Neuronal stem cell (in vitro differentiated cells): ENCODE measurements around the gene FAF2.
A peak's percentile ranks its signal among the peaks of the same experiment; 100 is the strongest.

Experiments used
- DNase-seq: peaks from one replicate; pipeline ENCODE4 v3.0.0-alpha.2; 2013; ENCODE audit warnings: low spot score
- H2AFZ ChIP-seq: one replicate; pipeline ENCODE4 v1.6.1; 2013; ENCODE audit warnings: mild to moderate bottlenecking, low read length, inconsistent platforms
- H2AK5ac ChIP-seq: 2 replicates; pipeline ENCODE4 v1.6.1; 2013; ENCODE audit warnings: low read depth, mild to moderate bottlenecking, inconsistent platforms, low read length, moderate library complexity, mixed read lengths
- H2BK120ac ChIP-seq: 2 replicates; pipeline ENCODE4 v1.6.1; 2013; ENCODE audit warnings: low read depth, mild to moderate bottlenecking, inconsistent platforms, low read length, moderate library complexity, mixed read lengths
- H2BK12ac ChIP-seq: one replicate; pipeline ENCODE4 v1.6.1; 2013; ENCODE audit warnings: low read length, inconsistent platforms
- H2BK15ac ChIP-seq: 2 replicates; pipeline ENCODE4 v1.6.1; 2013; ENCODE audit warnings: mild to moderate bottlenecking, low read length, inconsistent platforms, mixed read lengths
- H2BK5ac ChIP-seq: one replicate; pipeline ENCODE4 v1.6.1; 2013; ENCODE audit warnings: inconsistent platforms, mild to moderate bottlenecking, low read length, moderate library complexity
- H3K14ac ChIP-seq: one replicate; pipeline ENCODE4 v1.6.1; 2013; ENCODE audit warnings: low read length, inconsistent platforms
- H3K18ac ChIP-seq: 2 replicates; pipeline ENCODE4 v1.6.1; 2013; ENCODE audit warnings: low read length, inconsistent platforms
- H3K23ac ChIP-seq: 2 replicates; pipeline ENCODE4 v1.6.1; 2013; ENCODE audit warnings: low read depth, mild to moderate bottlenecking, mixed read lengths, low read length, inconsistent platforms; ENCODE audit not compliant: poor library complexity
- H3K27ac ChIP-seq: replicated peaks from 3 replicates; pipeline ENCODE4 v1.5.1; 2013; ENCODE audit warnings: low read length, inconsistent platforms
- H3K27me3 ChIP-seq, 3 experiments: 2 replicates each; pipeline ENCODE4 v1.6.1; 2013; ENCODE audit warnings: low read length in 3 of 3, mild to moderate bottlenecking in 2 of 3, inconsistent platforms in 1 of 3, low read depth in 1 of 3, mixed read lengths in 1 of 3, moderate library complexity in 1 of 3; ENCODE audit not compliant: control insufficient read depth in 3 of 3, insufficient read depth in 3 of 3
- H3K36me3 ChIP-seq, 2 donors: replicated peaks in 1 of 2; 2 replicates each; pipeline ENCODE4 v1.6.1; 2013; ENCODE audit warnings: low read length in 2 of 2; ENCODE audit not compliant: control insufficient read depth in 2 of 2, insufficient read depth in 2 of 2
- H3K4ac ChIP-seq: 2 replicates; pipeline ENCODE4 v1.6.1; 2013; ENCODE audit warnings: inconsistent platforms, mild to moderate bottlenecking, low read length, moderate library complexity
- H3K4me1 ChIP-seq, 2 donors: 1 replicate in 1 of 2; 2 replicates in 1 of 2; pipeline ENCODE4 v1.6.1; 2013; ENCODE audit warnings: low read length in 2 of 2, low read depth in 1 of 2; ENCODE audit not compliant: control insufficient read depth in 2 of 2, insufficient read depth in 1 of 2
- H3K4me2 ChIP-seq: one replicate; pipeline ENCODE4 v1.6.1; 2013; ENCODE audit warnings: mild to moderate bottlenecking, low read length, inconsistent platforms; ENCODE audit not compliant: insufficient read depth, poor library complexity, severe bottlenecking
- H3K4me3 ChIP-seq, 2 donors: 2 replicates each; pipeline ENCODE4 v1.5.1; 2013; ENCODE audit warnings: low read length in 2 of 2, mild to moderate bottlenecking in 2 of 2, inconsistent platforms in 1 of 2, moderate library complexity in 1 of 2
- H3K79me1 ChIP-seq: one replicate; pipeline ENCODE4 v1.6.1; 2013; ENCODE audit warnings: low read depth, mild to moderate bottlenecking, inconsistent platforms, low read length, moderate library complexity
- H3K9ac ChIP-seq: one replicate; pipeline ENCODE4 v1.6.1; 2013; ENCODE audit warnings: mild to moderate bottlenecking, low read depth, low read length, inconsistent platforms; ENCODE audit not compliant: poor library complexity
- H3K9me3 ChIP-seq, 2 donors: replicated peaks in 1 of 2; 2 replicates each; pipeline versions ENCODE3 to v1.6.1; 2013; ENCODE audit warnings: low read length in 2 of 2, mild to moderate bottlenecking in 2 of 2, inconsistent platforms in 1 of 2, low read depth in 1 of 2, mixed read lengths in 1 of 2, moderate library complexity in 1 of 2; ENCODE audit not compliant: control insufficient read depth in 2 of 2, insufficient read depth in 1 of 2
- H4K8ac ChIP-seq: one replicate; pipeline ENCODE4 v1.6.1; 2013; ENCODE audit warnings: low read depth, mild to moderate bottlenecking, inconsistent platforms, low read length, moderate library complexity
- H4K91ac ChIP-seq: one replicate; pipeline ENCODE4 v1.6.1; 2013; ENCODE audit warnings: low read length, low read depth, mild to moderate bottlenecking, inconsistent platforms; ENCODE audit not compliant: poor library complexity
- WGBS, 2 donors: extraction: QIAGEN DNeasy Blood & Tissue Kit; methylation state at CpG; one replicate each; pipeline ENCODE4 v1.1.7; 2013; ENCODE audit warnings: missing lambda C conversion rate in 2 of 2, mixed read lengths in 1 of 2; ENCODE audit not compliant: insufficient read length in 2 of 2, insufficient replicate concordance in 1 of 2; ENCODE audit errors: extremely low coverage in 2 of 2; 5-methylcytosine and 5-hydroxymethylcytosine counted together

FAF2 gene

DNA sequence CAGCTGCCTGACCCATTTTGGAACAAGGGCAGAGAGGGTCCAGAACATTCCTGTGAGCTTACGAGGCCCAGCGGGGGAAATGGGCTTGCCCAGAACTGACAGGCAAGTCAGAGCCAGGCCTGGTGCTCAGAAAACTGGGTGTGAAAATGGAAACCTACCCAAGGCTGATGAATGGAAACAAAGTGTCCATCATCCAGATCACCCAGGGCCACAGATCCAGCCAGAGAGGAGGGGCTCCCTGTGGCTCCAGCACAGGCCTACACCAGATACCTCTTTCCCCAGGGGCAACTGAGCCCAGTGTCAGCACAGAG lies 35.0 kb upstream of the FAF2 start:
- Histone ChIP-seq H3K4me3 (no peak overlapping the region), H3K4me1 (peaks cover 7% of the 10 kb centered on the region in 2 donors), H3K27me3 (peaks cover 0 to 14% (median 7%) of the 10 kb centered on the region in 3 experiments), H3K36me3 (peaks cover 1 to 6% of the 10 kb centered on the region in 2 donors), H3K23ac (peak overlapping the region; percentile 32), H2AK5ac (no peak overlapping the region), H4K8ac (no peak overlapping the region), H2BK120ac (no peak overlapping the region), H3K4ac (no peak overlapping the region), H3K18ac (no peak overlapping the region), H2BK15ac (no peak overlapping the region), H2AFZ (no peak overlapping the region), H3K9ac (no peak overlapping the region), H2BK12ac (no peak overlapping the region), H3K9me3 (peaks cover 0 to 5% of the 10 kb centered on the region in 2 donors), H4K91ac (no peak overlapping the region), H3K4me2 (no peak overlapping the region), H3K27ac (no peak overlapping the region), H3K79me1 (peaks cover 2% of the 10 kb centered on the region), H3K14ac (no peak overlapping the region), H2BK5ac (no peak overlapping the region)
- DNase-seq = no peak
- WGBS, 2 donors = no CpG with 5 or more reads among the region's 2 CpGs

DNA sequence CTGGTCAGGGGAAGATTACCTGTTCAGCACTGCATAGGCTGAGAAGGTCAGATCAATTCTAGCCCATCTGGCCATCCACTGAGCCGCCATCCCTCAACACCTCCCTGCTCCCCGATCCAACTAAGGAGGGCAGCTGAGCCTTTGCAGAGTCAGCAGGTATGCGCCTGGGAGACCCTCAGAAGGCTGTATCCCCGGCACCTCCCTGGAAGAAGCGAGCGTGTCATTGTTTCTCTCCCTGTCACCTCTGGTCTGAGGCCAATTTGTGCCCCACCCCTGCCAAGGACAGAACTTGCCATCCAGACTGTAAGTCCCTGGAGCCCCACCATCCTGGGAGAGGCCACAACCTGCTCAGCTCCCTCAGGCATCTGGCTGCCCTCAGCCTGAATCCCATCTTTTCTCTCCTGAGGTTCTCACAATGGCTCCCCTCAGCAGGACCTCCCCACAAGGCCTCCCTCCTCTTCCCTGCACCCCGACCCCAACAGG lies 34.4 kb upstream of the FAF2 start:
- H3K18ac ChIP-seq = no peak overlapping the region
- H3K4me3 ChIP-seq = no peak overlapping the region
- no peak overlapping the region for H3K9ac ChIP-seq
- H2AFZ ChIP-seq = no peak overlapping the region
- peaks cover 0 to 5% of the 10 kb centered on the region in 2 donors for H3K9me3 ChIP-seq
- peak overlapping the region; percentile 20 for H3K23ac ChIP-seq
- no peak overlapping the region for H3K4me2 ChIP-seq
- H4K8ac ChIP-seq = no peak overlapping the region
- peaks cover 1 to 6% of the 10 kb centered on the region in 2 donors for H3K36me3 ChIP-seq
- no peak overlapping the region for H3K27ac ChIP-seq
- H3K79me1 ChIP-seq = peaks cover 2% of the 10 kb centered on the region
- H2BK15ac ChIP-seq = no peak overlapping the region
- no peak overlapping the region for H3K4ac ChIP-seq
- no peak overlapping the region for H2BK5ac ChIP-seq
- H2AK5ac ChIP-seq = no peak overlapping the region
- H3K4me1 ChIP-seq = peaks cover 7% of the 10 kb centered on the region in 2 donors
- peaks cover 0 to 16% (median 7%) of the 10 kb centered on the region in 3 experiments for H3K27me3 ChIP-seq
- no peak overlapping the region for H2BK120ac ChIP-seq
- H3K14ac ChIP-seq = no peak overlapping the region
- no peak for DNase-seq
- H2BK12ac ChIP-seq = no peak overlapping the region
- H4K91ac ChIP-seq = no peak overlapping the region
- WGBS, 2 donors = no CpG with 5 or more reads among the region's 7 CpGs

DNA sequence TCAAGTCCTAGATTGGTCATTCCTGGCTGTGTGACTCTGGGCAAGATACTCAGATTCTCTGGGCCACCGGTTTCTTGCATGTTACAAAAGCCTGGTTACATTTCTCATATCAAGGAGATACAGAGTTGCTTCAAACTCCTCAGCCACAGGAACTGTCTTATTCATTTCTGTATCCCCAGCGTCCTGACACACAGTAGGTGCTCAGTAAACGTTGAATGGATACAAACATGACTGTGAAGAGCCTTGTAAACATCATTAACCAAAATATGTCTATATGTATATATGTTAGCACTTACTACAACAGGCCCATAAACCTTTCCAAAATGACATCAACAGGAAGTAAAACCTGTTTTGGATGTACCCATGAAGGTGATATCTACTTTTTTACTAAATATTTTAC lies 33.5 kb upstream of the FAF2 start:
- Histone ChIP-seq H2AFZ (no peak overlapping the region), H3K9me3 (peaks cover 0 to 5% of the 10 kb centered on the region in 2 donors), H3K4me2 (no peak overlapping the region), H2BK5ac (no peak overlapping the region), H3K23ac (no peak overlapping the region), H3K27me3 (peaks cover 0 to 16% (median 7%) of the 10 kb centered on the region in 3 experiments), H2BK15ac (no peak overlapping the region), H3K4me3 (no peak overlapping the region), H4K8ac (no peak overlapping the region), H3K4ac (no peak overlapping the region), H3K36me3 (peaks cover 1 to 6% of the 10 kb centered on the region in 2 donors), H3K14ac (no peak overlapping the region), H3K27ac (no peak overlapping the region), H3K18ac (no peak overlapping the region), H2BK120ac (no peak overlapping the region), H3K79me1 (peaks cover 2% of the 10 kb centered on the region), H2AK5ac (no peak overlapping the region), H3K9ac (no peak overlapping the region), H3K4me1 (peaks cover 7% of the 10 kb centered on the region in 2 donors), H2BK12ac (no peak overlapping the region), H4K91ac (no peak overlapping the region)
- WGBS, 2 donors = no CpG with 5 or more reads among the region's 3 CpGs
- no peak for DNase-seq

DNA sequence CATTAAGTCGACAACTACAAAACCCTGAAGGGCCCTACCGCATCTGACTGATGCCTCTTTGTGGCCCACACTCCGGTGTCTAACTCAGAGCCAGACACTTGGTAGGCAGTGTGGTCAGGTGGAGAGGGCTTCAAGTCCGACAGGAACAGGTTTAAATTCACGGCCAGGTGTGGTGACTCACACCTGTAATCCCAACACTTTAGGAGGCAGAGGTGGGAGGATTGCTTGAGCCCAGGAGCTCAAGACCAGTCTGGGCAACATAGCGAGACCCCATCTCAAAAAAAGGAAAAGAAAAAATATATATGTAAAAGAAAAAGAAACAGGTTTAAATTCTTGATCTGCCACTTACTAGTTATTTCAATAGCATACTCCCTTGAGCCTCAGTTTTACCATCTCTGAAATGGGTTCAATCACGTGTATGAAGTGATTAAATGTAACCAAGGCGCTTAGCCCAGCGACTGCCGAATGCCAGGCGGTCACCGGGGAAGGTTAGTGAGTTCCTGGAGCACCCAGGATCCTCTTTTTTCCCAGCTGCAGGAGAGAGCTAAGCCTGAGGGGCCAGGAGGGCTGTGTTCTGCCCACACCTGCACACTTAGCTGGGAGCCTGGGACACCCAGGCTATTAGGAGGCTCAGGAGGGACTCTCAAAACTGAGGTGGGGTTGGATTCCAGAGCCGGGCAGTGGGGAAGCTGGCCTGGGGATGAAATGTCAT lies 32.8 kb upstream of the FAF2 start:
- H3K4me1 ChIP-seq = peaks cover 7% of the 10 kb centered on the region in 2 donors
- no peak overlapping the region for H2AK5ac ChIP-seq

More for the DNA sequence above, 32.8 kb upstream of the FAF2 start:
- Histone ChIP-seq H2BK5ac (peak overlapping the region; percentile 56), H3K27me3 (peaks cover 0 to 16% (median 7%) of the 10 kb centered on the region in 3 experiments), H2BK120ac (no peak overlapping the region), H2BK12ac (no peak overlapping the region), H3K36me3 (no peaks in the 10 kb centered on the region), H3K4me2 (peak overlapping the region; percentile 85), H3K18ac (peak overlapping the region; percentile 57), H2BK15ac (no peak overlapping the region), H2AFZ (peak overlapping the region; percentile 95), H3K4me3 (peak overlapping the region; percentile 75 to 92), H4K8ac (no peak overlapping the region), H3K9ac (peak overlapping the region; percentile 90), H3K27ac (no peak overlapping the region), H3K14ac (no peak overlapping the region), H3K9me3 (peaks cover 0 to 8% of the 10 kb centered on the region in 2 donors), H3K4ac (no peak overlapping the region), H3K79me1 (peaks cover 2% of the 10 kb centered on the region), H3K23ac (peak overlapping the region; percentile 8), H4K91ac (no peak overlapping the region)
- no CpG with 5 or more reads among the region's 13 CpGs for WGBS, 2 donors
- no peak for DNase-seq
